Measurements from ENCODE around the gene FAM13B. TPM values are rescaled to one million over a fixed set of nuclear protein-coding genes. Genes with fewer than 3 reads are reported as not detected.

Gene FAM13B
- total and polyA plus RNA-seq, 7 donors = 4.2 to 9.4 (median 7.8) TPM

- no peaks in the 10 kb centered on the region for H3K9me3 ChIP-seq
- no peak for ATAC-seq
- H3K27ac ChIP-seq = no peak overlapping the region
- 59 to 69% (median 68%) methylated on average over 3 of the region's 3 CpGs for WGBS, 3 donors
- H3K27me3 ChIP-seq (ENCODE audit: insufficient read depth in 3 of 3, low read length in 2 of 3) = no peaks in the 10 kb centered on the region
- peaks cover 9% of the 10 kb centered on the region for H3K4me1 ChIP-seq
- peaks cover 10 to 45% of the 10 kb centered on the region in 2 donors for H3K36me3 ChIP-seq (ENCODE audit: insufficient read depth in 1 of 2, low read depth in 1 of 2)
- intact Hi-C loops (cut with DNase I) = loop anchor here in 1 of 2 donors (10.0 kb wide), 1 partner anchor 49 kb away; no protein-coding TSS in a partner anchor
- H3K4me3 ChIP-seq = no peak overlapping the region
- no peak for DNase-seq
- no peak for TF ChIP-seq CTCF (IDR thresholded peaks at IDR 0.05)
Measured at GRCh38 chr5:137935694-137936093, 97.2 kb downstream of the FAM13B start.

- no peak for ATAC-seq
- Histone ChIP-seq H3K36me3 (ENCODE audit: insufficient read depth in 1 of 2, low read depth in 1 of 2) (peaks cover 10 to 40% of the 10 kb centered on the region in 2 donors), H3K9me3 (no peaks in the 10 kb centered on the region), H3K4me1 (peaks cover 9% of the 10 kb centered on the region), H3K4me3 (no peak overlapping the region), H3K27me3 (ENCODE audit: insufficient read depth in 3 of 3, low read length in 2 of 3) (no peaks in the 10 kb centered on the region), H3K27ac (no peak overlapping the region)
- no peak for DNase-seq
- WGBS, 3 donors = 84 to 97% (median 91%) methylated on average over 1 of the region's 1 CpG
- intact Hi-C loops (cut with DNase I) = loop anchor here in 1 of 2 donors (10.0 kb wide), 1 partner anchor 50 kb away; no protein-coding TSS in a partner anchor
- TF ChIP-seq CTCF (IDR thresholded peaks at IDR 0.05) = no peak
Measured at GRCh38 chr5:137935190-137935589, 97.7 kb downstream of the FAM13B start.

- ATAC-seq = peak in 1 of 4 donors; percentile 40
Measured at GRCh38 chr5:137933491-137933911, 99.4 kb downstream of the FAM13B start.

GRCh38 chr5:137932800-137933199, 100.1 kb downstream of the FAM13B start:
- intact Hi-C loops (cut with DNase I) = loop anchor here in 1 of 2 donors (10.0 kb wide), 1 partner anchor 52 kb away; no protein-coding TSS in a partner anchor
- H3K36me3 ChIP-seq (ENCODE audit: insufficient read depth in 1 of 2, low read depth in 1 of 2) = peaks cover 2 to 16% of the 10 kb centered on the region in 2 donors
- 48 to 60% (median 59%) methylated on average over 3 of the region's 3 CpGs for WGBS, 3 donors
- H3K27ac ChIP-seq = no peak overlapping the region
- TF ChIP-seq CTCF (IDR thresholded peaks at IDR 0.05) = no peak
- DNase-seq (no peak), ATAC-seq (no peak)
- no peak overlapping the region for H3K4me3 ChIP-seq
- no peaks in the 10 kb centered on the region for H3K9me3 ChIP-seq
- no peaks in the 10 kb centered on the region for H3K27me3 ChIP-seq (ENCODE audit: insufficient read depth in 3 of 3, low read length in 2 of 3)
- peaks cover 9% of the 10 kb centered on the region for H3K4me1 ChIP-seq

More at GRCh38 chr5:137933491-137933911, 99.4 kb downstream of the FAM13B start:
- Histone ChIP-seq H3K27me3 (ENCODE audit: insufficient read depth in 3 of 3, low read length in 2 of 3) (no peaks in the 10 kb centered on the region), H3K36me3 (ENCODE audit: insufficient read depth in 1 of 2, low read depth in 1 of 2) (peaks cover 2 to 23% of the 10 kb centered on the region in 2 donors), H3K4me1 (peaks cover 9% of the 10 kb centered on the region), H3K4me3 (no peak overlapping the region), H3K27ac (no peak overlapping the region), H3K9me3 (no peaks in the 10 kb centered on the region)
- no peak for TF ChIP-seq CTCF (IDR thresholded peaks at IDR 0.05)
- intact Hi-C loops (cut with DNase I) = loop anchor here in 1 of 2 donors (10.0 kb wide), 1 partner anchor 51 kb away; no protein-coding TSS in a partner anchor
- DNase-seq = no peak
- WGBS, 3 donors = 13 to 15% (median 13%) methylated on average over 3 of the region's 3 CpGs

GRCh38 chr5:137923856-137924255, 109.0 kb downstream of the FAM13B start:
- Histone ChIP-seq H3K4me3 (no peak overlapping the region), H3K27me3 (ENCODE audit: insufficient read depth in 3 of 3, low read length in 2 of 3) (no peaks in the 10 kb centered on the region), H3K4me1 (no peaks in the 10 kb centered on the region), H3K9me3 (no peaks in the 10 kb centered on the region), H3K27ac (no peak overlapping the region), H3K36me3 (ENCODE audit: insufficient read depth in 1 of 2, low read depth in 1 of 2) (no peaks in the 10 kb centered on the region)
- ATAC-seq (no peak), DNase-seq (no peak)
- TF ChIP-seq CTCF (IDR thresholded peaks at IDR 0.05) = no peak
- intact Hi-C loops (cut with DNase I) = no loop called here
- 49 to 67% (median 62%) methylated on average over 4 of the region's 4 CpGs for WGBS, 3 donors

All from psoas muscle (tissue), 8 donors.